ENCODE results near the gene CCDC167.

DNA sequence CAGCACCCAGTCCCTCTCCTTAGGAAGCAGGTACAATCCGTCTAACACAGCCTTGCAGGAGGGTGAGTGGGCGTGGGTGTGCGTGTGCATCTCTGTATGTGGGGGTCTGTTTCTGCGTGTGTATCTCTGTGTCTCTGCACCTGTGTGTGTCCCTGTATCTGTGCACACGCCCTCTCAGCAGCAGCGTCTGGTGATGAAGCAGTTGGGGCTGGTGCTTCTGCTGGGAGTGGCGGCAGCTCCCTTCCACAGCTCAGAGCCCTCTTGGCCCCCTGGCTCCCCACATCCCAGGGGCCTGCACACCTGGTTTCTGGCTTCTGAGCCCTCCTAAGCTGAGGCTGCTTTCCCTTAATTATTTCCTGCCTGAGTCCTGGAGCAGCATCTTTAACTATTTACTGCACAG, 49.5 kb upstream of the CCDC167 start:
- no peak for TF ChIP-seq POLR2A (IDR thresholded peaks at IDR 0.05)
- TF ChIP-seq, protein P1, sequence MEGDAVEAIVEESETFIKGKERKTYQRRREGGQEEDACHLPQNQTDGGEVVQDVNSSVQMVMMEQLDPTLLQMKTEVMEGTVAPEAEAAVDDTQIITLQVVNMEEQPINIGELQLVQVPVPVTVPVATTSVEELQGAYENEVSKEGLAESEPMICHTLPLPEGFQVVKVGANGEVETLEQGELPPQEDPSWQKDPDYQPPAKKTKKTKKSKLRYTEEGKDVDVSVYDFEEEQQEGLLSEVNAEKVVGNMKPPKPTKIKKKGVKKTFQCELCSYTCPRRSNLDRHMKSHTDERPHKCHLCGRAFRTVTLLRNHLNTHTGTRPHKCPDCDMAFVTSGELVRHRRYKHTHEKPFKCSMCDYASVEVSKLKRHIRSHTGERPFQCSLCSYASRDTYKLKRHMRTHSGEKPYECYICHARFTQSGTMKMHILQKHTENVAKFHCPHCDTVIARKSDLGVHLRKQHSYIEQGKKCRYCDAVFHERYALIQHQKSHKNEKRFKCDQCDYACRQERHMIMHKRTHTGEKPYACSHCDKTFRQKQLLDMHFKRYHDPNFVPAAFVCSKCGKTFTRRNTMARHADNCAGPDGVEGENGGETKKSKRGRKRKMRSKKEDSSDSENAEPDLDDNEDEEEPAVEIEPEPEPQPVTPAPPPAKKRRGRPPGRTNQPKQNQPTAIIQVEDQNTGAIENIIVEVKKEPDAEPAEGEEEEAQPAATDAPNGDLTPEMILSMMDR (IDR thresholded peaks at IDR 0.05), result no peak
